Measurements from ENCODE around the gene TRPV2.

Gene TRPV2

GRCh38 chr17:16479264-16479663 is 63.9 kb downstream of the TRPV2 start:
- no peak overlapping the region for H3K18ac ChIP-seq (ENCODE audit: low read length)
- no peak overlapping the region for H2AFZ ChIP-seq (ENCODE audit: insufficient read depth, low read length, poor library complexity)
- H3K79me2 ChIP-seq (ENCODE audit: control insufficient read depth, insufficient read depth, low read length, poor library complexity) = no peaks in the 10 kb centered on the region
- H4K8ac ChIP-seq (ENCODE audit: low read depth, low read length) = no peak overlapping the region
- H4K12ac ChIP-seq (ENCODE audit: low read depth, low read length) = no peak overlapping the region
- H3K9ac ChIP-seq (ENCODE audit: low read length) = no peak overlapping the region
- H4K91ac ChIP-seq (ENCODE audit: low read depth, low read length) = no peak overlapping the region
- H3K4me1 ChIP-seq (ENCODE audit: control insufficient read depth in 1 of 2, insufficient read depth in 2 of 2, low read length in 2 of 2) = peaks cover 5 to 6% of the 10 kb centered on the region in 2 experiments
- H3K36me3 ChIP-seq (ENCODE audit: control insufficient read depth in 1 of 2, insufficient read depth in 2 of 2, low read length in 2 of 2) = no peaks in the 10 kb centered on the region
- no peak overlapping the region for H3K4me3 ChIP-seq (ENCODE audit: low read depth, low read length)
- no peak for DNase-seq
- H3K23ac ChIP-seq (ENCODE audit: low read length) = no peak overlapping the region
- no peak overlapping the region for H3K27ac ChIP-seq (ENCODE audit: low read depth, low read length)
- no peaks in the 10 kb centered on the region for H3K27me3 ChIP-seq (ENCODE audit: insufficient read depth, low read length)
- H2AK5ac ChIP-seq (ENCODE audit: low read length) = no peak overlapping the region
- no peaks in the 10 kb centered on the region for H3K9me3 ChIP-seq (ENCODE audit: insufficient read depth, low read depth, low read length)
- no CpG with 5 or more reads among the region's 2 CpGs for WGBS (ENCODE audit: extremely low coverage, insufficient coverage, insufficient read length)
- no peak overlapping the region for H2BK5ac ChIP-seq (ENCODE audit: low read depth, low read length, poor library complexity)
- H2BK12ac ChIP-seq (ENCODE audit: low read length) = no peak overlapping the region
- H3K4me2 ChIP-seq (ENCODE audit: low read length) = no peak overlapping the region
- no peak overlapping the region for H3K14ac ChIP-seq (ENCODE audit: low read length)
- no peaks in the 10 kb centered on the region for H3K79me1 ChIP-seq (ENCODE audit: low read length)
- H3K4ac ChIP-seq (ENCODE audit: low read depth, low read length) = no peak overlapping the region
- H2BK120ac ChIP-seq (ENCODE audit: insufficient read depth, low read length, poor library complexity) = no peak overlapping the region

- Histone ChIP-seq H3K9ac (ENCODE audit: low read length) (no peak overlapping the region), H4K8ac (ENCODE audit: low read depth, low read length) (no peak overlapping the region), H3K9me3 (ENCODE audit: insufficient read depth, low read depth, low read length) (no peaks in the 10 kb centered on the region), H2BK12ac (ENCODE audit: low read length) (no peak overlapping the region), H2AK5ac (ENCODE audit: low read length) (no peak overlapping the region), H4K12ac (ENCODE audit: low read depth, low read length) (no peak overlapping the region), H3K23ac (ENCODE audit: low read length) (no peak overlapping the region), H3K14ac (ENCODE audit: low read length) (no peak overlapping the region), H2BK5ac (ENCODE audit: low read depth, low read length, poor library complexity) (no peak overlapping the region), H3K4me2 (ENCODE audit: low read length) (no peak overlapping the region), H3K79me1 (ENCODE audit: low read length) (no peaks in the 10 kb centered on the region), H3K18ac (ENCODE audit: low read length) (no peak overlapping the region), H3K4me3 (ENCODE audit: low read depth, low read length) (no peak overlapping the region), H3K79me2 (ENCODE audit: control insufficient read depth, insufficient read depth, low read length, poor library complexity) (no peaks in the 10 kb centered on the region), H3K4me1 (ENCODE audit: control insufficient read depth in 1 of 2, insufficient read depth in 2 of 2, low read length in 2 of 2) (peaks cover 5 to 6% of the 10 kb centered on the region in 2 experiments), H4K91ac (ENCODE audit: low read depth, low read length) (no peak overlapping the region), H2AFZ (ENCODE audit: insufficient read depth, low read length, poor library complexity) (no peak overlapping the region), H3K27me3 (ENCODE audit: insufficient read depth, low read length) (no peaks in the 10 kb centered on the region), H3K27ac (ENCODE audit: low read depth, low read length) (no peak overlapping the region), H3K4ac (ENCODE audit: low read depth, low read length) (no peak overlapping the region), H3K36me3 (ENCODE audit: control insufficient read depth in 1 of 2, insufficient read depth in 2 of 2, low read length in 2 of 2) (no peaks in the 10 kb centered on the region), H2BK120ac (ENCODE audit: insufficient read depth, low read length, poor library complexity) (no peak overlapping the region)
- WGBS (ENCODE audit: extremely low coverage, insufficient coverage, insufficient read length) = no CpG with 5 or more reads among the region's 6 CpGs
- no peak for DNase-seq
These were observed 65.6 kb downstream of the TRPV2 start for GRCh38 chr17:16480995-16481394.

GRCh38 chr17:16482253-16482652 is 66.9 kb downstream of the TRPV2 start:
- peaks cover 3% of the 10 kb centered on the region in 2 experiments for H3K4me1 ChIP-seq (ENCODE audit: control insufficient read depth in 1 of 2, insufficient read depth in 2 of 2, low read length in 2 of 2)
- H4K8ac ChIP-seq (ENCODE audit: low read depth, low read length) = no peak overlapping the region
- no peak overlapping the region for H3K14ac ChIP-seq (ENCODE audit: low read length)
- H2AFZ ChIP-seq (ENCODE audit: insufficient read depth, low read length, poor library complexity) = no peak overlapping the region
- H2BK5ac ChIP-seq (ENCODE audit: low read depth, low read length, poor library complexity) = no peak overlapping the region
- no peak overlapping the region for H3K23ac ChIP-seq (ENCODE audit: low read length)
- no peak overlapping the region for H3K4ac ChIP-seq (ENCODE audit: low read depth, low read length)
- no peaks in the 10 kb centered on the region for H3K36me3 ChIP-seq (ENCODE audit: control insufficient read depth in 1 of 2, insufficient read depth in 2 of 2, low read length in 2 of 2)
- no CpG with 5 or more reads among the region's 8 CpGs for WGBS (ENCODE audit: extremely low coverage, insufficient coverage, insufficient read length)
- no peak overlapping the region for H2BK120ac ChIP-seq (ENCODE audit: insufficient read depth, low read length, poor library complexity)
- H3K79me1 ChIP-seq (ENCODE audit: low read length) = no peaks in the 10 kb centered on the region
- no peak overlapping the region for H4K12ac ChIP-seq (ENCODE audit: low read depth, low read length)
- no peak overlapping the region for H4K91ac ChIP-seq (ENCODE audit: low read depth, low read length)
- no peak overlapping the region for H3K4me2 ChIP-seq (ENCODE audit: low read length)
- no peak overlapping the region for H3K27ac ChIP-seq (ENCODE audit: low read depth, low read length)
- no peak for DNase-seq
- no peaks in the 10 kb centered on the region for H3K9me3 ChIP-seq (ENCODE audit: insufficient read depth, low read depth, low read length)
- H3K9ac ChIP-seq (ENCODE audit: low read length) = no peak overlapping the region
- H3K4me3 ChIP-seq (ENCODE audit: low read depth, low read length) = no peak overlapping the region
- no peak overlapping the region for H3K18ac ChIP-seq (ENCODE audit: low read length)
- no peak overlapping the region for H2AK5ac ChIP-seq (ENCODE audit: low read length)
- H2BK12ac ChIP-seq (ENCODE audit: low read length) = no peak overlapping the region
- no peaks in the 10 kb centered on the region for H3K79me2 ChIP-seq (ENCODE audit: control insufficient read depth, insufficient read depth, low read length, poor library complexity)
- no peaks in the 10 kb centered on the region for H3K27me3 ChIP-seq (ENCODE audit: insufficient read depth, low read length)

GRCh38 chr17:16483021-16483645 is 67.8 kb downstream of the TRPV2 start:
- H3K9ac ChIP-seq (ENCODE audit: low read length) = no peak overlapping the region
- no peaks in the 10 kb centered on the region for H3K36me3 ChIP-seq (ENCODE audit: control insufficient read depth in 1 of 2, insufficient read depth in 2 of 2, low read length in 2 of 2)
- no peak overlapping the region for H2AFZ ChIP-seq (ENCODE audit: insufficient read depth, low read length, poor library complexity)
- no peaks in the 10 kb centered on the region for H3K4me1 ChIP-seq (ENCODE audit: control insufficient read depth in 1 of 2, insufficient read depth in 2 of 2, low read length in 2 of 2)
- H3K4me3 ChIP-seq (ENCODE audit: low read depth, low read length) = no peak overlapping the region
- no peak for DNase-seq
- no peak overlapping the region for H3K23ac ChIP-seq (ENCODE audit: low read length)
- H3K79me2 ChIP-seq (ENCODE audit: control insufficient read depth, insufficient read depth, low read length, poor library complexity) = no peaks in the 10 kb centered on the region
- no peak overlapping the region for H4K12ac ChIP-seq (ENCODE audit: low read depth, low read length)
- no peak overlapping the region for H2AK5ac ChIP-seq (ENCODE audit: low read length)
- no CpG with 5 or more reads among the region's 8 CpGs for WGBS (ENCODE audit: extremely low coverage, insufficient coverage, insufficient read length)
- no peaks in the 10 kb centered on the region for H3K79me1 ChIP-seq (ENCODE audit: low read length)
- no peaks in the 10 kb centered on the region for H3K27me3 ChIP-seq (ENCODE audit: insufficient read depth, low read length)
- H2BK12ac ChIP-seq (ENCODE audit: low read length) = no peak overlapping the region
- no peak overlapping the region for H3K4me2 ChIP-seq (ENCODE audit: low read length)
- H3K14ac ChIP-seq (ENCODE audit: low read length) = no peak overlapping the region
- no peak overlapping the region for H4K91ac ChIP-seq (ENCODE audit: low read depth, low read length)
- no peak overlapping the region for H2BK5ac ChIP-seq (ENCODE audit: low read depth, low read length, poor library complexity)
- no peak overlapping the region for H3K4ac ChIP-seq (ENCODE audit: low read depth, low read length)
- no peaks in the 10 kb centered on the region for H3K9me3 ChIP-seq (ENCODE audit: insufficient read depth, low read depth, low read length)
- H4K8ac ChIP-seq (ENCODE audit: low read depth, low read length) = no peak overlapping the region
- no peak overlapping the region for H3K18ac ChIP-seq (ENCODE audit: low read length)
- no peak overlapping the region for H3K27ac ChIP-seq (ENCODE audit: low read depth, low read length)
- H2BK120ac ChIP-seq (ENCODE audit: insufficient read depth, low read length, poor library complexity) = no peak overlapping the region
